ENCODE data around the gene PPM1B. TPM values are rescaled to one million over a fixed set of nuclear protein-coding genes. Genes with fewer than 3 reads are reported as not detected.
A peak's percentile ranks its signal among the peaks of the same experiment; 100 is the strongest.
"Not testable (repeated sequence)": the region's sequence is repeated elsewhere in the genome, so short reads cannot be mapped to it uniquely, and the experiment has no call there.

Gene PPM1B
- total RNA-seq, 1 experiment from 2014 or later, result 23.1 TPM

GRCh38 chr2:44163777-44164176, 4.9 kb upstream of the PPM1B start:
- DNase-seq (ENCODE audit: low spot score), result no peak

- no peak for DNase-seq (ENCODE audit: low spot score)
Measured at GRCh38 chr2:44164617-44165016, 4.1 kb upstream of the PPM1B start.

- no peak for DNase-seq (ENCODE audit: low spot score)
Measured at GRCh38 chr2:44166096-44166495, 2.6 kb upstream of the PPM1B start.

- DNase-seq (ENCODE audit: low spot score), result no peak
Measured at GRCh38 chr2:44167311-44167907, 1.3 kb upstream of the PPM1B start.

GRCh38 chr2:44167908-44168680, 581 bp upstream of the PPM1B start:
- peak; percentile 99 for DNase-seq (ENCODE audit: low spot score)

GRCh38 chr2:44169155-44169898, 652 bp downstream of the PPM1B start:
- DNase-seq (ENCODE audit: low spot score), result peak; percentile 35

GRCh38 chr2:44170311-44170717, 1.6 kb downstream of the PPM1B start:
- no peak for DNase-seq (ENCODE audit: low spot score)

- peak; percentile 9 for DNase-seq (ENCODE audit: low spot score)
Measured at GRCh38 chr2:44171018-44171417, 2.3 kb downstream of the PPM1B start.

GRCh38 chr2:44171442-44171841, 2.8 kb downstream of the PPM1B start:
- not testable (repeated sequence) for DNase-seq (ENCODE audit: low spot score)

GRCh38 chr2:44172576-44172975, 3.9 kb downstream of the PPM1B start:
- DNase-seq (ENCODE audit: low spot score), result no peak

GRCh38 chr2:44178950-44179349, 10.3 kb downstream of the PPM1B start:
- no peak for DNase-seq (ENCODE audit: low spot score)

- DNase-seq (ENCODE audit: low spot score), result no peak
Measured at GRCh38 chr2:44181648-44182047, 13.0 kb downstream of the PPM1B start.

- DNase-seq (ENCODE audit: low spot score), result no peak
Measured at GRCh38 chr2:44184106-44184505, 15.4 kb downstream of the PPM1B start.

GRCh38 chr2:44186810-44187209, 18.1 kb downstream of the PPM1B start:
- no peak for DNase-seq (ENCODE audit: low spot score)

- DNase-seq (ENCODE audit: low spot score), result no peak
Measured at GRCh38 chr2:44187251-44187650, 18.6 kb downstream of the PPM1B start.

GRCh38 chr2:44188696-44189095, 20.0 kb downstream of the PPM1B start:
- DNase-seq (ENCODE audit: low spot score), result no peak

GRCh38 chr2:44189104-44189503, 20.4 kb downstream of the PPM1B start:
- no peak for DNase-seq (ENCODE audit: low spot score)

GRCh38 chr2:44190526-44190925, 21.9 kb downstream of the PPM1B start:
- no peak for DNase-seq (ENCODE audit: low spot score)

- no peak for DNase-seq (ENCODE audit: low spot score)
Measured at GRCh38 chr2:44191739-44192138, 23.1 kb downstream of the PPM1B start.

GRCh38 chr2:44192646-44193045, 24.0 kb downstream of the PPM1B start:
- DNase-seq (ENCODE audit: low spot score), result no peak

GRCh38 chr2:44195714-44196113, 27.0 kb downstream of the PPM1B start:
- no peak for DNase-seq (ENCODE audit: low spot score)

- no peak for DNase-seq (ENCODE audit: low spot score)
Measured at GRCh38 chr2:44197816-44198215, 29.1 kb downstream of the PPM1B start.

GRCh38 chr2:44200011-44200410, 31.3 kb downstream of the PPM1B start:
- DNase-seq (ENCODE audit: low spot score), result no peak

Data from H4 (cell line).